ENCODE results near the gene ANTXRL. TPM values are rescaled to one million over a fixed set of nuclear protein-coding genes. Genes with fewer than 3 reads are reported as not detected.
A peak's percentile ranks its signal among the peaks of the same experiment; 100 is the strongest.

Gene ANTXRL
- total and polyA plus RNA-seq, 2 of the 8 experiments (the other 6 are each of a cell fraction or from before 2014, with no cell fraction given), result not detected

DNA sequence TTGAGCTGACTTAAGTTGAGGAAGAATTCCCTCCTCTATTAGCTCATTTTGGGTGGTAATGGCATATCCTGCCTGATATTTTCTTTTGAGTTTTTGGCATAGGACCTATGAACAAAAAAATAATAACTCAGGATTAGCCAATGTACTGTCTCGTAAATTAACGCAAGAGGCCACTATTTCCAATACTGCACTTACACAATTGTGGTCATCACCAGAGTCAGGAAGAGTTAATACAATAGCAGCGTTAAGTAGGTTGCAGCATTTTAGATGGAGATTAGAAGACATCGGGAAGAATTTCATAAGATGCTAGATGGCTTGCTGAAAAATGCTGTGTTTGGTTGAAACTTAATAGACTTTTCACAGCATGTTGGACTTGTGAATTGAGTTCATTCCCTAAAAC lies 36.4 kb downstream of the ANTXRL start:
- Histone ChIP-seq H3K23ac (ENCODE audit: insufficient read length) (no peak overlapping the region), H2BK12ac (ENCODE audit: low read depth, low read length) (no peak overlapping the region), H2BK15ac (ENCODE audit: low read length) (no peak overlapping the region), H3K4me2 (ENCODE audit: insufficient read depth in 1 of 2, low read depth in 2 of 2, low read length in 2 of 2) (no peak overlapping the region), H4K8ac (ENCODE audit: extremely low read depth, insufficient read depth, low read length) (no peak overlapping the region), H3K9ac (replicated peaks in 1 of 4; ENCODE audit: extremely low read depth in 1 of 4, low read depth in 3 of 4, low read length in 3 of 4) (no peak overlapping the region), H3K4me1 (replicated peaks in 1 of 4; ENCODE audit: control insufficient read depth in 3 of 4, insufficient read depth in 4 of 4, low read length in 3 of 4) (no peaks in the 10 kb centered on the region), H3K4me3 (ENCODE audit: extremely low read depth in 1 of 4, insufficient read depth in 2 of 4, low read depth in 3 of 4, low read length in 4 of 4) (no peak overlapping the region), H2AFZ (ENCODE audit: low read length) (0 out of 2 replicates have a peak overlapping the region, but pooled peaks have one; percentile 8), H3K14ac (ENCODE audit: insufficient read length) (no peak overlapping the region), H2BK20ac (ENCODE audit: low read length) (no peak overlapping the region), H3K36me3 (ENCODE audit: control insufficient read depth in 2 of 4, insufficient read depth in 4 of 4, low read length in 3 of 4) (no peaks in the 10 kb centered on the region), H3K18ac (ENCODE audit: extremely low read depth, low read length) (no peak overlapping the region), H4K20me1 (replicated peaks in 1 of 2; ENCODE audit: control insufficient read depth in 1 of 2, insufficient read depth in 2 of 2, low read length in 2 of 2) (no peaks in the 10 kb centered on the region), H2AK5ac (ENCODE audit: low read depth, low read length) (no peak overlapping the region), H4K91ac (replicated peaks; ENCODE audit: insufficient read length, low read length) (no peak overlapping the region), H3K23me2 (ENCODE audit: low read depth, low read length) (no peaks in the 10 kb centered on the region), H2BK120ac (replicated peaks; ENCODE audit: low read depth, low read length) (no peak overlapping the region), H3K79me1 (ENCODE audit: low read depth, low read length) (no peaks in the 10 kb centered on the region), H3K4ac (replicated peaks; ENCODE audit: insufficient read length, low read depth, low read length) (no peak overlapping the region), H2BK5ac (ENCODE audit: low read depth, low read length) (no peak overlapping the region), H3K27me3 (replicated peaks in 1 of 4; ENCODE audit: control insufficient read depth in 3 of 4, extremely low read depth in 1 of 4, insufficient read depth in 3 of 4, low read length in 3 of 4) (no peaks in the 10 kb centered on the region), H3K9me3 (ENCODE audit: insufficient read depth in 2 of 2, low read depth in 1 of 2, low read length in 1 of 2) (no peaks in the 10 kb centered on the region), H3K79me2 (ENCODE audit: control insufficient read depth in 1 of 2, insufficient read depth in 2 of 2, low read length in 2 of 2) (no peaks in the 10 kb centered on the region), H4K5ac (ENCODE audit: insufficient read length, low read depth, low read length) (no peak overlapping the region), H3K27ac (ENCODE audit: low read depth, low read length) (no peak overlapping the region), H3K56ac (replicated peaks; ENCODE audit: insufficient read length, low read depth, low read length) (no peak overlapping the region)
- CTCF ChIA-PET (ENCODE audit: partially characterized antibody), result interaction anchor here (1.0 to 1.4 kb wide), 2 partner anchors 29 to 86 kb away, joined by 3 read pairs; no protein-coding TSS in a partner anchor
- no peak for FAIRE-seq
- POLR2A ChIA-PET (ENCODE audit: partially characterized antibody), result no interaction called here
- 89% methylated on average over 4 of the region's 4 CpGs; no CpG with 5 or more reads in 1 of the 2 experiments for WGBS, 2 experiments (ENCODE audit: extremely low coverage in 1 of 2, insufficient coverage in 1 of 2, insufficient read length in 1 of 2, insufficient replicate concordance in 2 of 2, low coverage in 1 of 2, low lambda C conversion rate in 2 of 2, missing lambda C conversion rate in 1 of 2)
- no peak for DNase-seq (ENCODE audit: low read depth in 1 of 2, low spot score in 2 of 2)
- no peak for TF ChIP-seq TEAD4 (IDR thresholded peaks at IDR 0.05; ENCODE audit: low read depth, low read length)
- TF ChIP-seq SIN3A (conservative IDR thresholded peaks at IDR 0.05 in 1 of 2, IDR thresholded peaks at IDR 0.05 in 1 of 2; ENCODE audit: low read depth in 1 of 2, low read length in 2 of 2), result no peak
- no peak for TF ChIP-seq CBX5 (IDR thresholded peaks at IDR 0.05; ENCODE audit: low read depth, low read length)
- no peak for TF ChIP-seq KDM5A (IDR thresholded peaks at IDR 0.05; ENCODE audit: low read length)
- TF ChIP-seq JUND (IDR thresholded peaks at IDR 0.05; ENCODE audit: low read length), result no peak
- TF ChIP-seq KDM1A (IDR thresholded peaks at IDR 0.05; ENCODE audit: borderline replicate concordance, low read length), result no peak
- no peak for TF ChIP-seq SUZ12 (IDR thresholded peaks at IDR 0.05; ENCODE audit: low read length)
- TF ChIP-seq CTCF (IDR thresholded peaks at IDR 0.05; ENCODE audit: control extremely low read depth in 1 of 3, insufficient read depth in 1 of 3, low read depth in 1 of 3, low read length in 3 of 3), result no peak
- TF ChIP-seq CREB1 (IDR thresholded peaks at IDR 0.05), result no peak
- TF ChIP-seq TAF7 (optimal IDR thresholded peaks at IDR 0.05; ENCODE audit: borderline replicate concordance, low read depth, low read length), result no peak
- no peak for TF ChIP-seq HDAC6 (IDR thresholded peaks at IDR 0.05; ENCODE audit: low read depth, low read length)
- TF ChIP-seq POLR2AphosphoS5 (IDR thresholded peaks at IDR 0.05; ENCODE audit: low read depth, low read length), result no peak
- no peak for TF ChIP-seq SIX5 (IDR thresholded peaks at IDR 0.05; ENCODE audit: low read depth, low read length)

All from H1 (cell line).